Heart right ventricle (tissue), 16 donors: ENCODE measurements around the gene DNER. TPM values are rescaled to one million over a fixed set of nuclear protein-coding genes. Genes with fewer than 3 reads are reported as not detected.

Source experiments
- ATAC-seq, 8 donors: fragments of 200-7000 bp; cut with Tn5 transposase; one replicate each; pipeline ENCODE4 v1.9.1; 2020; ENCODE audit warnings: mild to moderate bottlenecking in 8 of 8, moderate library complexity in 8 of 8, moderate number of reproducible peaks in 1 of 8
- DNase-seq, 2 donors: peaks; one replicate each; pipeline ENCODE4 v3.0.0-alpha.2; 2020
- H3K27ac ChIP-seq, 10 donors: fragments of 200-600 bp; sonication (generic) in 2 of 10; one replicate each; pipeline versions ENCODE4 v1.5.0 to v1.8.0; 2020 to 2022; ENCODE audit warnings: mild to moderate bottlenecking in 3 of 10
- H3K27me3 ChIP-seq, 7 donors: fragments of 200-600 bp; one replicate each; pipeline ENCODE4 v1.8.0; 2021 to 2022; ENCODE audit warnings: mild to moderate bottlenecking in 2 of 7
- H3K36me3 ChIP-seq, 9 donors: fragments of 200-600 bp; sonication (generic) in 1 of 9; one replicate each; pipeline versions ENCODE4 v1.5.0 to v1.8.0; 2020 to 2022; ENCODE audit warnings: mild to moderate bottlenecking in 2 of 9
- H3K4me1 ChIP-seq, 9 donors: fragments of 200-600 bp; sonication (generic) in 1 of 9; one replicate each; pipeline versions ENCODE4 v1.5.0 to v1.8.0; 2020 to 2022; ENCODE audit warnings: mild to moderate bottlenecking in 4 of 9
- H3K4me3 ChIP-seq, 10 donors: fragments of 200-600 bp; sonication (generic) in 2 of 10; one replicate each; pipeline versions ENCODE4 v1.5.0 to v1.8.0; 2020 to 2022; ENCODE audit warnings: mild to moderate bottlenecking in 7 of 10, moderate library complexity in 2 of 10
- H3K9me3 ChIP-seq, 11 donors: fragments of 200-600 bp in 10 of 11; sonication (generic) in 2 of 11; one replicate each; pipeline versions ENCODE4 v1.5.0 to v1.8.0; 2013 to 2022; ENCODE audit warnings: mild to moderate bottlenecking in 2 of 11, control low read depth in 1 of 11, moderate library complexity in 1 of 11
- WGBS, 2 donors: extraction: QIAGEN DNeasy Blood & Tissue Kit; methylation state at CpG; one replicate each; pipeline ENCODE4 v1.1.7; 2013; ENCODE audit warnings: inconsistent platforms in 1 of 2; 5-methylcytosine and 5-hydroxymethylcytosine counted together
- intact Hi-C, 10 donors: fragments of 100-400 bp; cut with DNase I; formaldehyde crosslinking; loops; one replicate each; pipeline versions ENCODE4 v1.11.1 to v1.14.2; 2022
- polyA plus RNA-seq, 2 donors: library from polyadenylated mRNA; stranded (reverse); fragments of 200-250 nt; gene quantifications; one replicate each; pipeline ENCODE4 v1.2.3, GENCODE V29; 2013
- total RNA-seq, 10 donors: library from RNA; stranded (reverse); fragmentation: NEBNext Ultra II Directional in 3 of 10; extraction: Animal tissue kit (Norgen Biotek cat#: 25700) in 3 of 10; gene quantifications; one replicate each; pipeline versions ENCODE4 v1.2.1 to v1.2.4, GENCODE V29; 2021 to 2023
- TF ChIP-seq, protein P1 (sequence below), 9 donors: fragments of 200-600 bp; sonication (generic) in 2 of 9; IDR thresholded peaks; one replicate each; pipeline versions ENCODE4 v1.5.0 to v1.8.0; 2021 to 2022; ENCODE audit warnings: antibody characterized with exemption in 9 of 9, mild to moderate bottlenecking in 5 of 9, moderate library complexity in 1 of 9
- donor health status: Arrhythmogenic right ventricular cardiomyopathy.
- donor health status: ischemic (EF 13 %, LVEDD 7.1; RV severe dilation, severe dysfunction).
- donor health status: healthy with polysubstance abuse.
- donor health status: DM: no; HTN: yes; CAD: no.
- donor health status: DM: no; HTN: no; CAD: no.
- donor health status: ischemic (EF 25% LVEDD 6.9; RV normal size, moderate dysfunction).
- donor health status: ischemic (EF 25% LVEDD 5.7; RV mildly dilated, moderate dysfunction).
- donor health status: healthy.
- donor health status: DM: yes; HTN: yes; CAD: no.
- donor health status: Ischemic cardiomyopathy.
- donor health status: ischemic (EF 35%, LVEDD 5.7; RV mildly dilated, moderate dysfunction).
- donor health status: nonischemic (EF 11% LVEDD 7.7; RV severe dilation, severe dysfunction).
- donor health status: DM: yes; HTN: yes; CAD: no.
- donor health status: PGD.
- donor health status: ischemic (EF 29% LVEDD 5.4; RV normal size, mild dysfunction).
- donor health status: nonischemic (EF 23%, LVEDD 6.1; RV moderate dilation, normal function).

Gene DNER
- total and polyA plus RNA-seq, 12 donors, result 0.13 to 1.8 (median 0.69) TPM; not detected in 2

DNA sequence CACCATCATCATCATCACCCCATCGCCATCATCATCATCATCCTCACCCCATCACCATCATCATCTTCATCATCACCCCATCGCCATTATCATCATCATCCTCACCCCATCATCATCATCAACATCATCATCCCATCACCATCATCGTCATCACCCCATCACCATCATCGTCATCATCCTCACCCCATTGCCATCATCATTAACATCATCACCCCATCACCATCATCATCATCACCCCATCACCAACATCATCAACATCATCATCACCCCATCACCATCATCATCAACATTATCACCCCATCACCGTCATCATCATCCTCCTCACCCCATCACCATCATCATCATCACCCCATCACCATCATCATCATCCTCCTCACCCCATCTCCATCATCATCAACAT is 151.0 kb downstream of the DNER start:
- intact Hi-C loops, result no loop called here
- TF ChIP-seq, protein P1, sequence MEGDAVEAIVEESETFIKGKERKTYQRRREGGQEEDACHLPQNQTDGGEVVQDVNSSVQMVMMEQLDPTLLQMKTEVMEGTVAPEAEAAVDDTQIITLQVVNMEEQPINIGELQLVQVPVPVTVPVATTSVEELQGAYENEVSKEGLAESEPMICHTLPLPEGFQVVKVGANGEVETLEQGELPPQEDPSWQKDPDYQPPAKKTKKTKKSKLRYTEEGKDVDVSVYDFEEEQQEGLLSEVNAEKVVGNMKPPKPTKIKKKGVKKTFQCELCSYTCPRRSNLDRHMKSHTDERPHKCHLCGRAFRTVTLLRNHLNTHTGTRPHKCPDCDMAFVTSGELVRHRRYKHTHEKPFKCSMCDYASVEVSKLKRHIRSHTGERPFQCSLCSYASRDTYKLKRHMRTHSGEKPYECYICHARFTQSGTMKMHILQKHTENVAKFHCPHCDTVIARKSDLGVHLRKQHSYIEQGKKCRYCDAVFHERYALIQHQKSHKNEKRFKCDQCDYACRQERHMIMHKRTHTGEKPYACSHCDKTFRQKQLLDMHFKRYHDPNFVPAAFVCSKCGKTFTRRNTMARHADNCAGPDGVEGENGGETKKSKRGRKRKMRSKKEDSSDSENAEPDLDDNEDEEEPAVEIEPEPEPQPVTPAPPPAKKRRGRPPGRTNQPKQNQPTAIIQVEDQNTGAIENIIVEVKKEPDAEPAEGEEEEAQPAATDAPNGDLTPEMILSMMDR (IDR thresholded peaks at IDR 0.05), result no peak

DNA sequence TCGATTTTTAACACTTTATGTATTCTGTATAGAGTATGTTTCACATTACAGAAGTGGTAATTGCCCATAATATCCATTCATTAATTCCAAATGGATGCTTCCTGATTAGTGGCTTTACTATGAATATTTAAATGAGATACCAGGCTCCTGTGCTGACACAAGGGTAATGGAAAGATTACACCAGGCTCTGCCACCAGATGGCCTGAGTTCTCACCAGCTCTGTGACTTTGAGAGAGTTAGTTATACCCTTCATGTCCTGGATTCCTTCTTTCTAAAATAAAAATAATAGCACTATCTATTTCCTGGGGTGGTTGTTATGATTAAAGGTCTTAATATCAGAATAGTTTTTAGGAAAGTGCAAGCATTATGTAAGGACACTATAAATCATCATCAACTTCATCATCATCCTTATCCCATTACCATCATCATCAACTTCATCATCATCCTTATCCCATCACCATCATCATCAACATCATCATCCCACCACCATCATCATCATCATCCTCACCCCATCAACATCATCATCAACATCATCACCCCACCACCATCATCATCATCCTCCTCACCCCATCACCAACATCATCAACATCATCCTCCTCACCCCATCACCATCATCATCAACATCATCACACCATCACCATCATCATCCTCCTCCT is 151.8 kb downstream of the DNER start:
- Histone ChIP-seq H3K36me3 (no peaks in the 10 kb centered on the region), H3K9me3 (peaks cover 0 to 3% (median 0%) of the 10 kb centered on the region in 11 donors), H3K27me3 (peaks cover 0 to 4% (median 0%) of the 10 kb centered on the region in 7 donors), H3K4me3 (no peak overlapping the region), H3K27ac (no peak overlapping the region), H3K4me1 (no peaks in the 10 kb centered on the region)
- TF ChIP-seq, protein P1 (IDR thresholded peaks at IDR 0.05), result no peak
- DNase-seq (no peak), ATAC-seq (no peak)
- intact Hi-C loops, result no loop called here
- WGBS, 2 donors, result 51 to 67% methylated on average over 1 of the region's 1 CpG

More for the DNA sequence above, 151.0 kb downstream of the DNER start:
- no peak for DNase-seq
- H3K9me3 ChIP-seq, result no peaks in the 10 kb centered on the region
- no peak for ATAC-seq
- H3K27ac ChIP-seq, result no peak overlapping the region
- no peaks in the 10 kb centered on the region for H3K4me1 ChIP-seq
- no peak overlapping the region for H3K4me3 ChIP-seq
- peaks cover 0 to 4% (median 0%) of the 10 kb centered on the region in 7 donors for H3K27me3 ChIP-seq
- WGBS, 2 donors, result 82 to 92% methylated on average over 5 of the region's 5 CpGs
- no peaks in the 10 kb centered on the region for H3K36me3 ChIP-seq

DNA sequence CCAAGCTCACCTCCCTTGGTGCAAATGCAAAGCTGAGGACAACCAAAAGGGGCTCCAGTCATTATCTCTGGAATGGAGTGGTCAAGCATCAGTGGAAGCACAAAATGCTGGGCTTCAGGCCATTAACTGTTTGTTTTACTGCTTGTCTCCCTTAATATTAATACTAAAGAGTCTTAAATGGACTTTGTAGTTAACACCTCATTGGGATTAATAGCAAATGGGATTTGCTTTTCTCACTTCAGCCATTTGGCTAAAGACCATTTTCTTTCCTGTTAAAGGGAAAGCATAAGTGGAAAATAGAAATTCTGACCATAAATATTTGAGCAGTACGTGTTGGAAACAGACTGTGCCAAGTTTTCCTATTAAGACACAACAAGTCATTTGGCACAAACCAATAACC is 154.4 kb downstream of the DNER start:
- H3K27me3 ChIP-seq, result peaks cover 0 to 4% (median 0%) of the 10 kb centered on the region in 7 donors
- peaks cover 0 to 3% (median 0%) of the 10 kb centered on the region in 11 donors for H3K9me3 ChIP-seq
- H3K27ac ChIP-seq, result no peak overlapping the region
- no peak for ATAC-seq
- no peak for DNase-seq
- TF ChIP-seq, protein P1 (IDR thresholded peaks at IDR 0.05), result no peak
- WGBS, 2 donors, result 57 to 73% methylated on average over 1 of the region's 1 CpG
- H3K36me3 ChIP-seq, result no peaks in the 10 kb centered on the region
- intact Hi-C loops, result no loop called here
- no peak overlapping the region for H3K4me3 ChIP-seq
- no peaks in the 10 kb centered on the region for H3K4me1 ChIP-seq

DNA sequence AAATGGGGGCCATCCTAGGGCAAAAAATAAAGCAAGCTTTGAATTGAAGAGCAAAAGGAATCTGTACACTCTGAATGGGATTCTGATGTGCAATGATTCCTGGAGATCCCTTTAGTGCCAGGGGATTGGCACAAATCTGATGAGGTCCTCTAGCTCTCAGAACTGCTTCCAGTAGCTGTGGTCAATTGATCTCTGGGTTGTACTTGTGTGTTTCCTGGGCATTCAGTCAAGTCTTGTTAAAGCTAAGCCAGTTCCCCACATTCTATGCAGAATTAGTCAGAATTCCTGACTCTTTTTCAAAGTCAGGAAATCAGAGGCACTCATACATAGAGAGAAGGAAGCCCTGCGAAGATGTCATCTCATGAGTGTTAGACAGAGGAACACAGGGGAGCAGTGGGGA is 161.3 kb downstream of the DNER start:
- intact Hi-C loops, result loop anchor here in 1 of 10 donors (2.0 kb wide), 1 partner anchor 22 kb away; no protein-coding TSS in a partner anchor
- WGBS, 2 donors, result 83 to 89% methylated on average over 1 of the region's 1 CpG

More for the DNA sequence above, 161.3 kb downstream of the DNER start:
- Histone ChIP-seq H3K27me3 (peaks cover 0 to 4% (median 0%) of the 10 kb centered on the region in 7 donors), H3K4me1 (no peaks in the 10 kb centered on the region), H3K4me3 (no peak overlapping the region), H3K9me3 (peaks cover 0 to 3% (median 0%) of the 10 kb centered on the region in 11 donors), H3K36me3 (no peaks in the 10 kb centered on the region), H3K27ac (no peak overlapping the region)
- no peak for ATAC-seq
- TF ChIP-seq, protein P1 (IDR thresholded peaks at IDR 0.05), result no peak
- DNase-seq, result no peak
